Epidermal melanocyte (primary cell): ENCODE data around the gene IRF2.

Experiments used
- DNase-seq: peaks from one replicate; pipeline ENCODE4 v3.0.0; 2011; ENCODE audit warnings: low spot score; ENCODE audit not compliant: insufficient read length

IRF2 gene

GRCh38 chr4:184432127-184432922, 42.0 kb downstream of the IRF2 start:
- no peak for DNase-seq

GRCh38 chr4:184430163-184430562, 44.2 kb downstream of the IRF2 start:
- no peak for DNase-seq

GRCh38 chr4:184428787-184429186, 45.6 kb downstream of the IRF2 start:
- no peak for DNase-seq

- DNase-seq: no peak
Measured at GRCh38 chr4:184427687-184428086, 46.7 kb downstream of the IRF2 start.

GRCh38 chr4:184427093-184427492, 47.3 kb downstream of the IRF2 start:
- no peak for DNase-seq

- no peak for DNase-seq
Measured at GRCh38 chr4:184424993-184425758, 49.2 kb downstream of the IRF2 start.

- no peak for DNase-seq
Measured at GRCh38 chr4:184424279-184424678, 50.1 kb downstream of the IRF2 start.

- DNase-seq: no peak
Measured at GRCh38 chr4:184423003-184423686, 51.2 kb downstream of the IRF2 start.

- no peak for DNase-seq
Measured at GRCh38 chr4:184422378-184422777, 52.0 kb downstream of the IRF2 start.

- no peak for DNase-seq
Measured at GRCh38 chr4:184421533-184422155, 52.7 kb downstream of the IRF2 start.

- no peak for DNase-seq
Measured at GRCh38 chr4:184420881-184421416, 53.4 kb downstream of the IRF2 start.

- DNase-seq: no peak
Measured at GRCh38 chr4:184420402-184420801, 53.9 kb downstream of the IRF2 start.

GRCh38 chr4:184419976-184420375, 54.4 kb downstream of the IRF2 start:
- DNase-seq: no peak

GRCh38 chr4:184417802-184418511, 56.4 kb downstream of the IRF2 start:
- peak; percentile 44 for DNase-seq

- DNase-seq: no peak
Measured at GRCh38 chr4:184416913-184417734, 57.2 kb downstream of the IRF2 start.

- no peak for DNase-seq
Measured at GRCh38 chr4:184415071-184415470, 59.3 kb downstream of the IRF2 start.

GRCh38 chr4:184413261-184414046, 60.9 kb downstream of the IRF2 start:
- no peak for DNase-seq

- no peak for DNase-seq
Measured at GRCh38 chr4:184410748-184411147, 63.6 kb downstream of the IRF2 start.
